PFSK-1 (cell line): ENCODE results near the gene SGPL1.

Source experiments
- FOXP2 ChIP-seq: optimal IDR thresholded peaks from 2 replicates; pipeline ENCODE3; 2011; ENCODE audit warnings: borderline replicate concordance, control low read depth, inconsistent platforms; ENCODE audit not compliant: insufficient read depth; ENCODE audit errors: extremely low read length, extremely low read depth
- POLR2AphosphoS5 ChIP-seq: IDR thresholded peaks from 2 replicates; pipeline ENCODE4 v1.6.1; 2012; ENCODE audit warnings: low read depth, mild to moderate bottlenecking, control low read depth, low read length, moderate library complexity
- SIN3A ChIP-seq: IDR thresholded peaks from 2 replicates; pipeline ENCODE4 v1.6.1; 2012; ENCODE audit warnings: mild to moderate bottlenecking, low read length, moderate library complexity, borderline replicate concordance; ENCODE audit not compliant: insufficient read depth
- TAF1 ChIP-seq: IDR thresholded peaks from 2 replicates; pipeline ENCODE4 v1.6.1; 2012; ENCODE audit warnings: low read length, control low read depth, borderline replicate concordance; ENCODE audit not compliant: insufficient read depth
- TF ChIP-seq, protein P1 (sequence below), 2 experiments: IDR thresholded peaks; 2 replicates each; pipeline versions ENCODE4 v1.6.1 to v1.8.0; 2011 to 2012; ENCODE audit warnings: low read depth in 2 of 2, low read length in 2 of 2, control low read depth in 1 of 2, inconsistent platforms in 1 of 2, mild to moderate bottlenecking in 1 of 2, moderate library complexity in 1 of 2; ENCODE audit not compliant: insufficient read depth in 1 of 2

DNA sequence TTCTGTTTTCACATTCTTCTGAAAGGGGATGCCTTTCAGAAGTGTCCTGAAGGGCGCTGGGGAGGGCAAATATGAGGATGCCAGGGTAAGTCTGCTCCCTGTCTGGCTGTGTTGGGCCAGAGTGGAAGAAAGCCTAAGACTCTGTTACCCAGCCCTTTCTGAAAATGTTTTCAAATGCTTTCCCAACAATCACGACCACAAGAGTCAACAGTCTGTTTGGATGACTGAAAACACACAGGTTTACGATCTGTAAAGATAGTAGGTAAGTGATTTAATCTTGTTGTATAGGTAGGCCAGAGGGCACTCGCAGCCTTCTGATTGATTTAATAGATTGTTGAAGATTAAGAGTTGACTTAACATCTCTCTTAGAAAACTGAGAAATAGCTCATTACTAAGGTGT is 13.2 kb downstream of the SGPL1 start:
- TF ChIP-seq FOXP2: no peak
- no peak for TF ChIP-seq POLR2AphosphoS5
- TF ChIP-seq, protein P1, sequence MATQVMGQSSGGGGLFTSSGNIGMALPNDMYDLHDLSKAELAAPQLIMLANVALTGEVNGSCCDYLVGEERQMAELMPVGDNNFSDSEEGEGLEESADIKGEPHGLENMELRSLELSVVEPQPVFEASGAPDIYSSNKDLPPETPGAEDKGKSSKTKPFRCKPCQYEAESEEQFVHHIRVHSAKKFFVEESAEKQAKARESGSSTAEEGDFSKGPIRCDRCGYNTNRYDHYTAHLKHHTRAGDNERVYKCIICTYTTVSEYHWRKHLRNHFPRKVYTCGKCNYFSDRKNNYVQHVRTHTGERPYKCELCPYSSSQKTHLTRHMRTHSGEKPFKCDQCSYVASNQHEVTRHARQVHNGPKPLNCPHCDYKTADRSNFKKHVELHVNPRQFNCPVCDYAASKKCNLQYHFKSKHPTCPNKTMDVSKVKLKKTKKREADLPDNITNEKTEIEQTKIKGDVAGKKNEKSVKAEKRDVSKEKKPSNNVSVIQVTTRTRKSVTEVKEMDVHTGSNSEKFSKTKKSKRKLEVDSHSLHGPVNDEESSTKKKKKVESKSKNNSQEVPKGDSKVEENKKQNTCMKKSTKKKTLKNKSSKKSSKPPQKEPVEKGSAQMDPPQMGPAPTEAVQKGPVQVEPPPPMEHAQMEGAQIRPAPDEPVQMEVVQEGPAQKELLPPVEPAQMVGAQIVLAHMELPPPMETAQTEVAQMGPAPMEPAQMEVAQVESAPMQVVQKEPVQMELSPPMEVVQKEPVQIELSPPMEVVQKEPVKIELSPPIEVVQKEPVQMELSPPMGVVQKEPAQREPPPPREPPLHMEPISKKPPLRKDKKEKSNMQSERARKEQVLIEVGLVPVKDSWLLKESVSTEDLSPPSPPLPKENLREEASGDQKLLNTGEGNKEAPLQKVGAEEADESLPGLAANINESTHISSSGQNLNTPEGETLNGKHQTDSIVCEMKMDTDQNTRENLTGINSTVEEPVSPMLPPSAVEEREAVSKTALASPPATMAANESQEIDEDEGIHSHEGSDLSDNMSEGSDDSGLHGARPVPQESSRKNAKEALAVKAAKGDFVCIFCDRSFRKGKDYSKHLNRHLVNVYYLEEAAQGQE (IDR thresholded peaks at IDR 0.05; ENCODE audit: insufficient read depth in 1 of 2, low read depth in 2 of 2, low read length in 2 of 2): no peak
- TF ChIP-seq SIN3A: no peak
- no peak for TF ChIP-seq TAF1
